ENCODE measurements around the gene SBNO1. TPM values are rescaled to one million over a fixed set of nuclear protein-coding genes. Genes with fewer than 3 reads are reported as not detected.

SBNO1 gene
- total and polyA plus RNA-seq, 4 donors: 4.7 to 28.5 (median 15.3) TPM

- peaks cover 0 to 4% (median 0%) of the 10 kb centered on the region in 5 donors for H3K4me1 ChIP-seq (ENCODE audit: control insufficient read depth in 5 of 5, insufficient read depth in 5 of 5, low read length in 5 of 5)
- H3K4me3 ChIP-seq: no peak overlapping the region
- H3K9ac ChIP-seq (ENCODE audit: insufficient read depth in 1 of 2, low read length in 2 of 2): no peak overlapping the region
- ATAC-seq (ENCODE audit: insufficient read depth, low FRiP score): no peak
- H3K36me3 ChIP-seq (ENCODE audit: control insufficient read depth in 4 of 4, insufficient read depth in 4 of 4, low read length in 4 of 4): peaks cover 0 to 9% (median 6%) of the 10 kb centered on the region in 4 donors
- H3K27me3 ChIP-seq (ENCODE audit: control insufficient read depth in 3 of 3, insufficient read depth in 3 of 3, low read length in 2 of 3): no peaks in the 10 kb centered on the region
- WGBS, 2 donors: 99 to 100% methylated on average over 2 of the region's 2 CpGs
- no peak overlapping the region for H3K27ac ChIP-seq (ENCODE audit: low read depth in 1 of 2, low read length in 1 of 2)
- no peak for DNase-seq
- no peaks in the 10 kb centered on the region for H3K9me3 ChIP-seq (ENCODE audit: control insufficient read depth in 4 of 4, insufficient read depth in 3 of 4, low read length in 3 of 4)
- TF ChIP-seq CTCF (IDR thresholded peaks at IDR 0.05; ENCODE audit: control extremely low read depth, extremely low read depth): no peak
Observed at GRCh38 chr12:123351349-123351748, 13.3 kb downstream of the SBNO1 start.

- Histone ChIP-seq H3K9ac (ENCODE audit: insufficient read depth in 1 of 2, low read length in 2 of 2) (no peak overlapping the region), H3K27me3 (ENCODE audit: control insufficient read depth in 3 of 3, insufficient read depth in 3 of 3, low read length in 2 of 3) (no peaks in the 10 kb centered on the region), H3K27ac (ENCODE audit: low read depth in 1 of 2, low read length in 1 of 2) (no peak overlapping the region), H3K4me1 (ENCODE audit: control insufficient read depth in 5 of 5, insufficient read depth in 5 of 5, low read length in 5 of 5) (peaks cover 0 to 3% (median 0%) of the 10 kb centered on the region in 5 donors), H3K4me3 (no peak overlapping the region), H3K9me3 (ENCODE audit: control insufficient read depth in 4 of 4, insufficient read depth in 3 of 4, low read length in 3 of 4) (no peaks in the 10 kb centered on the region), H3K36me3 (ENCODE audit: control insufficient read depth in 4 of 4, insufficient read depth in 4 of 4, low read length in 4 of 4) (peaks cover 9 to 30% (median 23%) of the 10 kb centered on the region in 4 donors)
- TF ChIP-seq CTCF (IDR thresholded peaks at IDR 0.05; ENCODE audit: control extremely low read depth, extremely low read depth): no peak
- DNase-seq (no peak), ATAC-seq (ENCODE audit: insufficient read depth, low FRiP score) (no peak)
- WGBS, 2 donors: 63 to 83% methylated on average over 12 of the region's 12 CpGs
Observed at GRCh38 chr12:123346946-123347345, 17.7 kb downstream of the SBNO1 start.

GRCh38 chr12:123344086-123344485 lies 20.6 kb downstream of the SBNO1 start:
- no peak overlapping the region for H3K27ac ChIP-seq (ENCODE audit: low read depth in 1 of 2, low read length in 1 of 2)
- DNase-seq (no peak), ATAC-seq (ENCODE audit: insufficient read depth, low FRiP score) (no peak)
- no peak for TF ChIP-seq CTCF (IDR thresholded peaks at IDR 0.05; ENCODE audit: control extremely low read depth, extremely low read depth)
- H3K4me3 ChIP-seq: no peak overlapping the region
- WGBS, 2 donors: 89 to 91% methylated on average over 6 of the region's 6 CpGs
- peaks cover 7 to 40% (median 33%) of the 10 kb centered on the region in 4 donors for H3K36me3 ChIP-seq (ENCODE audit: control insufficient read depth in 4 of 4, insufficient read depth in 4 of 4, low read length in 4 of 4)
- H3K27me3 ChIP-seq (ENCODE audit: control insufficient read depth in 3 of 3, insufficient read depth in 3 of 3, low read length in 2 of 3): no peaks in the 10 kb centered on the region
- no peaks in the 10 kb centered on the region for H3K9me3 ChIP-seq (ENCODE audit: control insufficient read depth in 4 of 4, insufficient read depth in 3 of 4, low read length in 3 of 4)
- H3K9ac ChIP-seq (ENCODE audit: insufficient read depth in 1 of 2, low read length in 2 of 2): no peak overlapping the region
- H3K4me1 ChIP-seq (ENCODE audit: control insufficient read depth in 5 of 5, insufficient read depth in 5 of 5, low read length in 5 of 5): no peaks in the 10 kb centered on the region

GRCh38 chr12:123337070-123337469 lies 27.6 kb downstream of the SBNO1 start:
- no peak for TF ChIP-seq CTCF (IDR thresholded peaks at IDR 0.05; ENCODE audit: control extremely low read depth, extremely low read depth)
- ATAC-seq (ENCODE audit: insufficient read depth, low FRiP score): no peak

More at GRCh38 chr12:123337070-123337469, 27.6 kb downstream of the SBNO1 start:
- Histone ChIP-seq H3K4me1 (ENCODE audit: control insufficient read depth in 5 of 5, insufficient read depth in 5 of 5, low read length in 5 of 5) (no peaks in the 10 kb centered on the region), H3K4me3 (no peak overlapping the region), H3K27me3 (ENCODE audit: control insufficient read depth in 3 of 3, insufficient read depth in 3 of 3, low read length in 2 of 3) (no peaks in the 10 kb centered on the region), H3K36me3 (ENCODE audit: control insufficient read depth in 4 of 4, insufficient read depth in 4 of 4, low read length in 4 of 4) (peaks cover 16 to 40% (median 27%) of the 10 kb centered on the region in 4 donors), H3K27ac (ENCODE audit: low read depth in 1 of 2, low read length in 1 of 2) (no peak overlapping the region), H3K9ac (ENCODE audit: insufficient read depth in 1 of 2, low read length in 2 of 2) (no peak overlapping the region), H3K9me3 (ENCODE audit: control insufficient read depth in 4 of 4, insufficient read depth in 3 of 4, low read length in 3 of 4) (no peaks in the 10 kb centered on the region)
- 64 to 77% methylated on average over 5 of the region's 5 CpGs for WGBS, 2 donors
- DNase-seq: no peak
